Adipose tissue (tissue), 3 donors: ENCODE data around the gene IL22RA1. TPM values are rescaled to one million over a fixed set of nuclear protein-coding genes. Genes with fewer than 3 reads are reported as not detected.

Experiments used
- H3K27ac ChIP-seq: one replicate; pipeline ENCODE4 v1.5.1; 2013; ENCODE audit warnings: low read depth, low read length
- WGBS, 3 donors: extraction: QIAGEN DNeasy Blood & Tissue Kit; methylation state at CpG; one replicate each; pipeline ENCODE4 v1.1.7; 2013; 5-methylcytosine and 5-hydroxymethylcytosine counted together
- polyA plus RNA-seq, 3 donors: library from polyadenylated mRNA; stranded (reverse); fragments of 200-250 nt; gene quantifications; one replicate each; pipeline ENCODE4 v1.2.3, GENCODE V29; 2013
- donor health status: healthy with polysubstance abuse.
- donor health status: Bipolar disorder and iron deficiency.
- donor health status: healthy.

Gene IL22RA1
- polyA plus RNA-seq, 3 donors: 0.25 to 200 (median 0.34) TPM

DNA sequence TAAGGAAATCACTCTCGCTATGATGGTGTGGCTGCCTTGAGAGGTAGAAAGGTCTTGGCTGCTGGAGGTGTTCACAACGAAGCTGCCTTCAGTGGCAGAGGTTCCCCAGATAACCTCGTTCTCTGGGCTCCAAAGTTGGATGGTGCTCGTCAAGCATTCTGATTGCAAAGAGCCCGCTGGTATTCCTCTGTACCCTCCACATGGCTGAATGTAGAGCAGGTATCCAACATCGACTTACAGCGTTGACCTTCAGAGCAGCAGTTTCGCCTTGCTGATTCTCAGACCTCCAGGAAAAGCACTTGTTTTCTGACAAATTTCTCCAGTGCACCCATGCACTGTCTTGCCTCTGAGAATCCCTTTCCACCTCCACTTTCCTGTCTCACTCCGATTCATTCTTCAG is 4.3 kb upstream of the IL22RA1 start:
- 86 to 95% (median 89%) methylated on average over 9 of the region's 9 CpGs for WGBS, 3 donors
- no peak overlapping the region for H3K27ac ChIP-seq

DNA sequence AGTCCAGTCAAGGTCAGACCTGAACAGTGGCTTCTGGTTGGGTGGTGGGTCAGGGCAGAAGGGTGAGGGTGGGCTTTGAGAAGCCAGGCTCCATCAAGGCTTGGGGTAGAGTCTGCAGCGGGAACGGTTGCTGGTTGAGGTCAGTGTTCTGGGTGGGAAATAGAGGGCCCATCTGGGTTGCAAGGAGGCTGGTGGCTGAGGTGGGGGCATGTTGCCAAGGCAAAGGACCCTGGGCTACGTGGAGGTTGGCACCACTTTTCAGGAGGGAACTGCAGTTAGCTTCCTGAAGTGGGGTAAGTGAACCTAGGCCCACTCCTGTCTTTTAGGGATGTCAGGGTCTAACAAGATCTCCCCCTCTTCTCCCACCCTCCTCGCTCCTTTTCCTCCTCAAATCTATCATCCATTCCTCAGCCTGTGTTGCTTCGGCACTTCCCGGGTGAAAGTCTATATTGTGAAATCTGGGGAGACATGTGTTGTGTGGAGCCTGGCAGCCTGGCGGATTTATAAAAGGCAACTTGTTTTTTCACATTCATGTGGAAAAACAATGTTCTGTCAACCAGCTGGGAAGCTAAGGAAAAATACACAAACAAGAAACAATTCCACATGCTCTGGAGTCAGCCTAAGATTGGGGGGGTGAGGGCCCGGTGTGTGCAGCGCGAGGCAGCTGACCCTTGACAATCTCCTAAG is 1.5 kb downstream of the IL22RA1 start:
- 51 to 88% (median 85%) methylated on average over 10 of the region's 10 CpGs for WGBS, 3 donors
- no peak overlapping the region for H3K27ac ChIP-seq

DNA sequence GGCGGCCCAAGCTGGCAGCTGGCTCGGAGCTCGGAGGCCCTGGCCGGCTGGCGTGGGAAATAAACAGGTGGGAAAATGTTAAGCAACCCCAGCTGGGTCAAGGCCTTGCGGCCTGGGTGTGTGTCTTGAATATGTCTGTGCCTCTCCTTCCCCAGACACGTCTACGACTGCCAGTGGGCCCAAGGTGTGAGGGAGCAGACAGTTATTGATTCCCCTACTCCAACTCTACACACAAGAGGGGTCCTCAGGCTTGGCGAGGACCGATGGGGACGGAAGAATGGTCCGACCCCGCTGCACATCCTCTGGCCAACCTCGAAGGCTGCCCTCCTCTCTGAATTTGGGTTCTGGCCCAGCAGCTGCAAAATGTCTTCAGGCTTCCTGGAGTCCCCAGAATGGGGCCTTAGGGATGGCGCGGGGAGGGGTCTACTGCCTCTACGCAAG is 2.2 kb downstream of the IL22RA1 start:
- WGBS, 3 donors: 52 to 92% (median 88%) methylated on average over 17 of the region's 17 CpGs
- no peak overlapping the region for H3K27ac ChIP-seq

DNA sequence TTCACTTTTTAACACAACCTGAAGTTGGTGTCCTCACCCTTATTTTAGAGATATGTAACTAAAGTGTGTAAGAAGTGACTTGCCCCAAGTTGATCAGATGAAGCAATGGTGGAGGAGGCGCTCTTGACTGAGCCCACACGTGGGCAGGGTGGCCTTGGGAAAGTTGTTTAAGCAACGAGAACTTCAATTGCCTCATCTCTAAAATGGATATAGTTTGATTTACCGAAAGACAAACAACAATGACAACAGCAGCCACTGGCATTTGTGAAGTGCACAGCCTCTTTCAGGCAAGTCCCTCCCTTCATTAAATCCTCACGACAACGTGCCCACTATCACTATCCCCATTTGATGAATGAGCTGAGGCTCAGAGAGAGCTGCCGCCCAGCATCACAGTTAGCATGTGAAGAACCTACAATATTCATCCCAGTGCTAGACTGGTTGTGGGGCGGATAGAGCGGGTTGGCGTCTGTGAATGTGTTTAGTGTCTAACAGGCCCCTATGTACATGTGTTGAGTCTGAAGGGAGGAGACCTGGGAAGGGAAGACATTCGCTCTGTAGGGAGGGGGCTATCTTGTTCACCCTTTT is 3.0 kb downstream of the IL22RA1 start:
- 47 to 87% (median 87%) methylated on average over 11 of the region's 11 CpGs for WGBS, 3 donors
- H3K27ac ChIP-seq: no peak overlapping the region

DNA sequence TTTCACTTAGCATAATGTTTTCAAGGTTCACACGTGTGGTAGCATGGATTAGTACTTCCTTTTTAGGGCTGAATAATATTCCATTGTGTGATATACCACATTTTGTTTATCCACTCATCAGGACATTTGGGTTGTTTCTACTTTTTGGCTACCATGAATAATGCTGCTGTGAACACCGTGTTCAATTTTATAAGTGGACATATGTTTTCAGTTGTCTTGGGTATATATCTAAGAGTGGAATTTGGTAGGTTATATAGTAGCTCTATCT is 3.8 kb downstream of the IL22RA1 start:
- WGBS, 3 donors: 60 to 77% (median 74%) methylated on average over 2 of the region's 2 CpGs
- no peak overlapping the region for H3K27ac ChIP-seq

DNA sequence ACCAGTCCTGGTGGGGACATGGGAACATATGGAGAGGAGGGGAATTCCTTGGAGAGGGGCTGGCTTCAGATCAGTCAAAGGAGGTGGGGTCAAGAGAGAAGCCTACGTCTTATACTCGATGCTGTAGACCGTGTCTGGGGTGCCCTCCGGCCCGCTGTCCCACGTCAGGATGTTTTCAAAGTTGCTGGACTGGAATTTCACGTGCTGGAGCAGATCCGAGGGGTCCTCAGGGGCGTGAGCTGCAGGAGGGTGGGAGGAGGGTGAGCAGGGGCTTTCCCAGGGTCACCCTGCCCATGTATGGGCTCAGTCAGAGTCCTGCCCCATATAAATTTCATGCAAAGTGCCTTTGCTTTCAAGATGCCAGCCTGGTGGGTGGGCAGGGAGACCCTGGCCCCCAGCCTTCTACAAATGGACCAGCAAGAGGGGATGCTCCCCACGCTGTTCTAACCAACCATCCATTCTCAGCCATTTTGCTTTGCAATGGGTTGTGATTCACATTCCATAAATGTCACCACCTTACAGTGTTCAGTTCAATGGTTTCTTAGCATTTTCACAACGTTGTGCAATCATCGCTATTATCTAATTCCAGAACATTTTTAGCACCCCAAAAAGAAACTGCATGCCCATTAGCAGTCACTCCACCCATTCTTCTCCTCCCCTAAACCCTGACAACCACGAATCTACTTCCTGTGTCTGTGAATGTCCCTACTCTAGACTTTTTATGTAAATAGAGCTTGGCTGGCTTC is 4.3 kb downstream of the IL22RA1 start:
- no peak overlapping the region for H3K27ac ChIP-seq
- WGBS, 3 donors: 41 to 64% (median 64%) methylated on average over 13 of the region's 13 CpGs

DNA sequence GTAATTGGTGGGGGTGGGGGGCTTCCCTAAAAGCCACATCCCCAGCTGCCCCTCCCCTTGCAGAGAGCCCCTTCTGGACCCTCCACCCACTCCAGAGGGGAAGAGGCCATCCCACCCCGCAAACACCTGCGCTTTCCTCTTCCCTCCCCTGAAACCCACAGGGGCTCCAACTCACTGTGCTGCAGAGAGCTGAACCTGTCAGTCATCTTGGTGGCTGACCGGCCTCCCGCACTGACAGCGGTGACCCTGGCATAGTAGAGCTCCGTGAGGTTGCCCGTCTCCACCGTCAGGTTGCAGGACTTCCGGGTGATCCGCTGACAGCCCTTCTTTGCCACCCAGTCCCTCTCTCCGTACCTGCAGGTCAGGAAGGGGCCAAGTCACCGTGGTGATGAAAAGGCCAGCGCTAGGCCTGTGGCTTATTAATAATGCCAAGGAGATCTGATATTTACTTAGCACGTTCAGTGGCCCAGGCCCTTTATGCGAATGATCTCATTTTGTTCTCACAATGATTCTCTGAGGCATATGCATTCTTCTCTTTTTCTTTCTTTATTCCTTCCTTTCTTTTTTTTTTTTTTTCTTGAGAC is 5.9 kb downstream of the IL22RA1 start:
- WGBS, 3 donors: 42 to 90% (median 88%) methylated on average over 13 to 15 of the region's 15 CpGs
- H3K27ac ChIP-seq: no peak overlapping the region

DNA sequence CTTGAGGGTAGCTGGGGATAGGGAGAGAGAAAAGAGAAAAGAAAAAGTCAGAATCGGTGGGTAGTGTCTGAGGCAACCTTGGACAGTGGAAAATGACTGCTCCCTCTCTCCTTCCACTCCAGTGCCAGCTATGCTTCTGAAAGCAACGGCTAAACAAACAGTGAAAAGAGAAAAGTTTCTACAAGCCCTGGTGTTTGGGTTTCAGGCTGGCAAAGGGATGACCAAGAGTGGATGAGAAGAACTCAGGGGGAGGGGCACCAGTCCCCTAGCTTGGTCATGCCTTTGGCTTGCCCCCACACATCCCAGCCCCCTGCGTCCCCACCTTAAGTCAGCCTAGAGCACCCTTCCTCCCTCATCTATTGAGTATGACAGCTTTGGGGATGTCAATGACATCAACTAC is 8.6 kb downstream of the IL22RA1 start:
- WGBS, 3 donors: 51 to 86% (median 82%) methylated on average over 3 of the region's 3 CpGs
- H3K27ac ChIP-seq: no peak overlapping the region

DNA sequence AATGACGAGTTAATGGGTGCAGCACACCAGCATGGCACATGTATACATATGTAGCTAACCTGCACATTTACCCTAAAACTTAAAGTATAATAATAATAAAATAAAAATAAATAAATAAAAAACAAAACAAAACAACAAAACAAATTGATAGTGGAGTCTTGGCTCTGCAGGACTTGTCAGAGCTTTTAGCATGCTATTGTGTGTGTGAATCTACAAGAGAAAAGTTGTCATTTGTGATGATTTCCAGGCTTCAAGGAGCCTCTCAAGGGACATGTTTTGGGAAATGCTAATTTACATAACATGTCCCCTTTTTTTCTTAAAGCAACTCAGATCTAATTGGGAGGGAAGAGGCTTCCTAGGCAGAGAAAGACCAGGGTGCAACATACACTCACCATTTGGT is 9.1 kb downstream of the IL22RA1 start:
- WGBS, 3 donors: 74 to 93% (median 87%) methylated on average over 1 of the region's 1 CpG
- no peak overlapping the region for H3K27ac ChIP-seq

DNA sequence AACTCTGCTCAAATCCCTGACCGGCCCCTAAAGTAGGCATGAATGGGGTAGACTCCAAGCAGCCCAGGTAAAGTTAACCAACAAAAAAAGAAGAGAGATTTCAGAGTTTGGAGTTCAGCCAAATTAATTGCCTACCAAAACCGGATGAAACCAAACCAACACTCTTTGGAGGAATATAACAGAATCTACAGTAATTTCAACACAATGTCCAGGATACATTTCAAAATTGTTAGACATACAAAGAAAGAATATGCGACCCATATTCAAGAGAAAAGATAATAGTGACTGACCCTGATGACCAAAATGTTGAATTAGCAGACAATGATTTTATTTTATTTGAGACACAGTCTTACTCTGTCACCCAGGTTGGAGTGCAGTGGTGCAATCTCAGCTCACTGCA is 12.6 kb downstream of the IL22RA1 start:
- WGBS, 3 donors: 58 to 86% (median 85%) methylated on average over 3 of the region's 3 CpGs
- no peak overlapping the region for H3K27ac ChIP-seq

DNA sequence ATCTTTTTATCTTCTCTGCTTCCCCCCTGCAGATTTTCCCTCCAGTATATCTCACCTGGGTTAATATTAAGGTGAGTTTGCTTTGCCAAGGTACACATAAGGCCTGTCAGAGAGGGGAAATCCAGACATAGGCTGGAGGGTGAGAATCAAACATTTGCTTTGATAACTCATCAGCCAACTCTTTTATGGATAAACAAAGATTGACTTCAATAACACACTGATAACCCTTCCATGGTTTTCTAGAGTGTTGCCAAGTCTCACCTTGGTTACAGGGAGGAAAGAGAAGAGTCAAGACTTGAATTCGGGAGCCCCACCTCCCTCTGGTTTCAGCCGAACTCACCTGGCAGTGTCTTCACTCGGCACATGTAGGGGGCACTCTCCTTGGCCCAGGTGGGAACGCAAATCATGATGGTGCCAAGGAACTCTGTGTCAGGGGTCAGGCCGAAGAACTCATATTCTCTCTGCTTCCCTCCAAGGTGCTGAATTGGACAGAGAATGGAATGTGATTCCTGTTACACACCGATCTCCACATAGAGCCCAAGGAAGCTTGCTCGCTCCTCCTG is 15.1 kb downstream of the IL22RA1 start:
- WGBS, 3 donors: 30 to 88% (median 75%) methylated on average over 7 of the region's 7 CpGs
- no peak overlapping the region for H3K27ac ChIP-seq

DNA sequence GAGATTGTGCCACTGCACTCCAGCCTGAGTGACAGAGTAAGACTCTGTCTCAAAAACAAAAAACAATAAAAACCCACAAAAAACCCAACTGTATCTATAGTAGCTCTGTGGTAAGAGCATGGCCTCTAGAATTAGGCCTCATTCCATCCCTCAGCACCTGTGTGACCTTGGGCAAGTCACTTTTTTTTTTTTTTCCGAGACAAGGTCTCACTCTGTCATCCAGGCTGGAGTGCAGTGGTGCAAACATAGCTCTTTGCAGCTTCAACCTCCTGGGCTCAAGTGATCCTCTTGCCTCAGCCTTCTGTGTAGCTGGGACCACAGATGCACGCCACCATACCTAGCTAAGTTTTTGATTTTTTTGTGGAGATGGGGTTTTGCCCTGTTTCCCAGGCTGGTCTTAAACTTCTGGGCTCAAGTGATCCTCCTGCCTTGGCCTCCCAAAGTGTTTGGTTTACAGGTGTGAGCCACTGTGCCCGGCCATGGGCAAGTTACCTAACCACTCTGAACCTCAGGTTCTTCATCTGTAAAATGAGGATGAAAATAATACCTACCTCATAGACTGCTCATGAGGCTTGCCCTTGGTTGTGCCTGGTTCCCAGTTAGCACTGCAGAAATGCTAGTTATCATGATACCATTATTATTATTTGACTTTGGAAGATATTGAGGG is 15.7 kb downstream of the IL22RA1 start:
- H3K27ac ChIP-seq: no peak overlapping the region
- WGBS, 3 donors: 39 to 94% (median 82%) methylated on average over 3 of the region's 3 CpGs

DNA sequence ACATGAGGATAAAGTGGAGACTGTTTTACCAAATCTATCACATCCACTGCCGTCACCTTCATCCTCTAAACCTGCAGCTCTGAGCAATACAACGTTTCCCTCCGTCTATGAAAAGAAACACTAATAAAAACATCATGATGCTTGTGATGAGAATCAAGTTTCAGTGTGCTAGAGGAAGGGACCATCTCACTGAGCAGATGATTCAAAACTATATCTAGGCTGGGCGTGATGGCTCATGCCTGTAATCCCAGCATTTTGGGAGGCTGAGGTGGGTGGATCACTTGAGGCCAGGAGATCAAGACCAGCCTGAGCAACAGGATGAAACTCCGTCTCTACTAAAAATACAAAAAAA is 16.3 kb downstream of the IL22RA1 start:
- H3K27ac ChIP-seq: no peak overlapping the region
- WGBS, 3 donors: 69 to 81% (median 78%) methylated on average over 5 of the region's 5 CpGs

DNA sequence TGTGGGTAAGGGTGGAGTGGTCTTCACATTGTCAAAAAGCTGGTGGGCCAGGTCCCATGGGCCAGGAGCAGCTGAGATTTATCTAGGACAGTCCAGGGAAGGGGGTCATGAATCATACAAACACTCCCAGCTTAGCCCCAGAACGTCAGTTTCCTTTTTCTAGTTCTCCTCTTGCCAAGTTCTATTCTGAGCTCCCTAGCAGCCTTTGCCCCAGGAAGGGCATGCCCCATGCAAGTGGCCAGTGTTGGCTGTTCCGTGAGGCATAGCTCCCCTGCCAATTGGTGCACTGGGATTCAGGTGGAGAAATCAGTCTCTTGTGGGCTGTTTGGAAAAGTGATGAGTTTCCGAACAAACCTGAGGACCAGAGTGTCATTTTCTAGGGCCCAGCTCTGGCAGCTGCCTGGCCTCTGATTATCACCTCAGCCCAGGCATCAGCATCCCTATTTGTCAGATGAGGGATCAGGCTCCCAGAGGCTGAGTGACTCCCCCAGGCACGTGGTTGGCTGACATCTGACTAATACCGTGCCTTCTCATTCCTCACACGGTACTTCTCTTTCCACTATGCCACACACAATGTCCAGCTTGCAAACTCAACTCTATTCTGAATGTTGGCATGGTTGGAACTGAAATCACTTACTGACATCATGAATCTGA is 16.8 kb downstream of the IL22RA1 start:
- no peak overlapping the region for H3K27ac ChIP-seq
- 27 to 44% (median 39%) methylated on average over 6 of the region's 6 CpGs for WGBS, 3 donors

DNA sequence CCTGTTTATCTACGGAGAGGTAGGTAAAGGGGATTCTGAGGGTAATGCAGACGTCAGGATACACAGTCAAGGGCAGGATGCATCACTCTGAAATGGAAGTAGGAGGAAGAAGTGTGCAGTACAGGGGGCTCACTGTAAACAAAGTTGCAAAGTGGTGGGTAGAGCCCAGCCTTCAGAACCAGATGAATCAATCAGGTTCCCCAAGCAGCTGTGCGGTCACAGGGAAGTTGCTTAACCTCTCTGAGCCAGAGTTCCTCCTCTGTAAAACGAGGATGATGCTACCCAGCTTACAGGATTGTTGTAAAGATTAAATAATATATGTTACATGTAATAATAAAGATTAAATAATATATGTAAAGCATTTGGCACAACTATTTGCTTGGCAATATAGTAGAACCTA is 17.5 kb downstream of the IL22RA1 start:
- WGBS, 3 donors: 65 to 74% (median 71%) methylated on average over 4 of the region's 4 CpGs
- no peak overlapping the region for H3K27ac ChIP-seq

DNA sequence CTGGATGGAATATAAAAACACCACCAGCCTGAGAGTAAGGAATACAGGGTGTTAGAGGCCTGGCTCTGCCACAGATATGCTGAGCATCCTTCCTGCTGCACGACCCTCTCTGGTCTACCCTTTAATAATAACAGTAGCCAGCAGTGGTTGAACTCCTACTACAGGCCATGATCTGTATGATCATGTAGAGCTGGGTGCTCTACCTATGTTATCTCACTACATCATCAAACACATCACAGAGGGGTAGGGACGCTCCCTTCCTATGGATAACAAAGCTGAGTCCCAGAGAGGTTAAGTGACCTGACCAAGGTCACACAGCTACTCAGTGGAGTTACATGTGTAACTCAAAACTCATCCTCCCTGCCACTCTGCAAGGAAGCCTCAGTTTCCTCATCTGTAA is 18.0 kb downstream of the IL22RA1 start:
- H3K27ac ChIP-seq: no peak overlapping the region
- 61 to 89% (median 81%) methylated on average over 2 of the region's 2 CpGs for WGBS, 3 donors

DNA sequence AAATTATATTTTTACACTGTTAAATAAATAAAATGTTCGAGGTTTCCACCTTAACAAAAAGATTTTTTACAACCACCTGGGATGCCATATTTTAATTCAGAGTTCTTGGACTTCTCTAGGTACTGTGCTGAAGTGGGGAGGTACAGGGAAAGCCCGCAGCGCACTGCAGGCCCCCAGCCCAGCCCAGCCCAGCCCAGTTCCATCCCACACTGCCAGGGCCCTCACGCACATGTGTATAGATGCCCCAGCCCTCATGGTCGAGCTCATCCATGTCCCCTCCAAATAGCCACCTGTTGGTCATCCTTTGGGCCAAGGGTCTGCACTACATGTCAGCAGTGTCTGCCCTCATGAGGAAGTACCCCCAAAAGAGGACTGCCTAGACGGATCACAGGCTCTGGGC is 19.3 kb downstream of the IL22RA1 start:
- no peak overlapping the region for H3K27ac ChIP-seq
- 83 to 90% (median 87%) methylated on average over 6 of the region's 6 CpGs for WGBS, 3 donors

DNA sequence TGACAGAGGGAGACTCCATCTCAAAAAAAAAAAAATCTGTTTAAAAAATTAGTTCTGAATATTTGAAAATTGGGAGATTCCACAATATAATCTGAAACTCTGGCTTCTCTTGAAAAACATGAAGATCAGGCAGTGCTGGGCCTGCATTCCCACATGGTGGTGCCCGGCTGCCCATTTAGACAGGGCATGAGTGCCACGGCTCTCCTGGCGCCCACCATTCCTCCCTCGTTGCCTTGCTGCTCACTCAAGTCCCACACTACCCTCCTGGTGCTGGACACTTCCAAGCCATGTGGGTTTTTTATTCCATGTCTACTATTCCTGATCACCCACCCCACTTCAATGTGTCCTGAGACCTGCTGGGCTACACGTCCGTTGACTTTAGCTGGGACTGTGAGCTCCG is 20.2 kb downstream of the IL22RA1 start:
- H3K27ac ChIP-seq: no peak overlapping the region
- 84 to 95% (median 95%) methylated on average over 7 of the region's 7 CpGs for WGBS, 3 donors
